ENCODE measurements around the gene C17orf67.

C17orf67 gene

GRCh38 chr17:56833057-56833808 is 487 bp downstream of the C17orf67 start:
- DNase-seq (ENCODE audit: low spot score) = peak; percentile 18

- no peak for DNase-seq (ENCODE audit: low spot score)
These were observed 1.3 kb downstream of the C17orf67 start for GRCh38 chr17:56832446-56832845.

GRCh38 chr17:56831369-56832095 is 2.2 kb downstream of the C17orf67 start:
- DNase-seq (ENCODE audit: low spot score) = no peak

- DNase-seq (ENCODE audit: low spot score) = no peak
These were observed 2.9 kb downstream of the C17orf67 start for GRCh38 chr17:56830726-56831368.

- DNase-seq (ENCODE audit: low spot score) = no peak
These were observed 6.9 kb downstream of the C17orf67 start for GRCh38 chr17:56826611-56827414.

- no peak for DNase-seq (ENCODE audit: low spot score)
These were observed 9.2 kb downstream of the C17orf67 start for GRCh38 chr17:56824503-56824902.

GRCh38 chr17:56823848-56824247 is 9.9 kb downstream of the C17orf67 start:
- no peak for DNase-seq (ENCODE audit: low spot score)

GRCh38 chr17:56822725-56823124 is 11.0 kb downstream of the C17orf67 start:
- DNase-seq (ENCODE audit: low spot score) = no peak

- no peak for DNase-seq (ENCODE audit: low spot score)
These were observed 11.7 kb downstream of the C17orf67 start for GRCh38 chr17:56821847-56822534.

GRCh38 chr17:56820207-56820606 is 13.5 kb downstream of the C17orf67 start:
- DNase-seq (ENCODE audit: low spot score) = no peak

- peak; percentile 81 for DNase-seq (ENCODE audit: low spot score)
These were observed 14.1 kb downstream of the C17orf67 start for GRCh38 chr17:56819431-56820145.

- DNase-seq (ENCODE audit: low spot score) = no peak
These were observed 14.7 kb downstream of the C17orf67 start for GRCh38 chr17:56819030-56819429.

- DNase-seq (ENCODE audit: low spot score) = no peak
These were observed 16.7 kb downstream of the C17orf67 start for GRCh38 chr17:56817066-56817465.

GRCh38 chr17:56815711-56816110 is 18.0 kb downstream of the C17orf67 start:
- no peak for DNase-seq (ENCODE audit: low spot score)

GRCh38 chr17:56812901-56813388 is 20.8 kb downstream of the C17orf67 start:
- no peak for DNase-seq (ENCODE audit: low spot score)

GRCh38 chr17:56810891-56811775 is 22.6 kb downstream of the C17orf67 start:
- no peak for DNase-seq (ENCODE audit: low spot score)

GRCh38 chr17:56810343-56810742 is 23.4 kb downstream of the C17orf67 start:
- DNase-seq (ENCODE audit: low spot score) = no peak

- DNase-seq (ENCODE audit: low spot score) = no peak
These were observed 23.9 kb downstream of the C17orf67 start for GRCh38 chr17:56809820-56810179.

GRCh38 chr17:56809106-56809819 is 24.5 kb downstream of the C17orf67 start:
- no peak for DNase-seq (ENCODE audit: low spot score)

Data from LoVo (cell line).